NCI-H1105 (cell line): ENCODE data around the gene SH3BP1.
A peak's percentile ranks its signal among the peaks of the same experiment; 100 is the strongest.

Experiments used
- DNase-seq: peaks from one replicate; lab custom pipeline; 2025; lab: John Stamatoyannopoulos, UW

The SH3BP1 gene

GRCh38 chr22:37659066-37659896, 19.8 kb downstream of the SH3BP1 start:
- DNase-seq: no peak

GRCh38 chr22:37659897-37660708, 20.6 kb downstream of the SH3BP1 start:
- no peak for DNase-seq

GRCh38 chr22:37660709-37661045, 21.2 kb downstream of the SH3BP1 start:
- no peak for DNase-seq

GRCh38 chr22:37661160-37661924, 21.9 kb downstream of the SH3BP1 start:
- no peak for DNase-seq

DNA sequence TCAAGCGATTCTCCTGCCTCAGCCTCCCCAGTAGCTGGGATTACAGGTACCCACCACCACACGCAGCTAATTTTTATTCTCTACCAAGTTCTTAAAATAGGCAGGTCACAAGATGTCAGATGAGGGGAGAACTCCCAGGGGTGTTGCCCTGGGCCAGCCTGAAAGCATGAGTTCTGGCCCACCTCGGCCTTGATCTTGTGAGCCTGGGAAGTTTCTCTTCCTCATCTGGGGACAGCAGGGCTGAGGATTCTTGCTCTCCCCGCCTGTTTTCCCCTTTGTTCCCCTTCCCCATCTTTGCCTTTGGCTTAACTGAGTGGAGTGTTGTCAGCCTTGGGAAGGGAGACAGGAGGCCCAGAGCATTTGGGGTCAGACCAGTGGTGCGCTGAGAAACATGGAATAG, 22.6 kb downstream of the SH3BP1 start:
- DNase-seq: no peak

GRCh38 chr22:37663521-37664140, 24.2 kb downstream of the SH3BP1 start:
- no peak for DNase-seq

GRCh38 chr22:37664249-37665101, 25.0 kb downstream of the SH3BP1 start:
- DNase-seq: no peak

GRCh38 chr22:37665487-37665886, 26.0 kb downstream of the SH3BP1 start:
- DNase-seq: no peak

- no peak for DNase-seq
Measured at GRCh38 chr22:37669586-37669985, 30.1 kb downstream of the SH3BP1 start.

DNA sequence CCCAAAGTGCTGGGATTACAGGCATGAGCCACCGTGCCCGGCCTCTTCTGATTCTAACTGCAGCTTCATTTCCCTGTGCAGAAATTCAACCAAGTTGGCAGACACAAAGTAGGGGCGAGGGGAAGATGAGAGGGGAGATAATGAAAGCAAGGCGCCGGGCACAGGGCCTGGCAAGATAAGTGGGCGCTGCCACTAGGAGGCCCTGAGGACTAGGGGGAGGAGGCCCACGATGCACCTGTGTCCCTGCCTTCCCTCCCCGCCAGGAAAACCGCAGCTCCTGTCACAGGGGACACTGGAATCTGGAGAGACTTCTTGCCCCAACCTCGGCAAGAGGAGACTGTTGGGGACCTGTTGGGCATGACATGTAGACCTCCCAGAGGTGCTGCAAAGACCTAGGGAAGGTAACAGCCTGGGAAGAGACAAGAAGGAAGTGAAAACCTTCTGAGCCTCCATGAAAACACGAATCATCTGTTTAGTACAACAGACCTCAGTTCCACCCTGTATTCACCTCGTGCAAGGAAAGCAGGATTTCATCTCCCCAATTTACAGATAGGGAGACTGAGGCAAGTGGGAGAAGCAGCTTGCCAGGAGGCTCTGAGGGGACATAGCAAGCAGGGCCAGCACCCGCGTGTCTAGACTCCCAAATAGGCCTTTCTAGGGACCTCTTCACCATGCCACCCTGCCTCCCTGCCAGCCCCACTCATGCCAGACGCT, 32.9 kb downstream of the SH3BP1 start:
- no peak for DNase-seq

- DNase-seq: no peak
Measured at GRCh38 chr22:37672920-37673455, 33.5 kb downstream of the SH3BP1 start.

GRCh38 chr22:37674248-37674647, 34.8 kb downstream of the SH3BP1 start:
- DNase-seq: no peak

DNA sequence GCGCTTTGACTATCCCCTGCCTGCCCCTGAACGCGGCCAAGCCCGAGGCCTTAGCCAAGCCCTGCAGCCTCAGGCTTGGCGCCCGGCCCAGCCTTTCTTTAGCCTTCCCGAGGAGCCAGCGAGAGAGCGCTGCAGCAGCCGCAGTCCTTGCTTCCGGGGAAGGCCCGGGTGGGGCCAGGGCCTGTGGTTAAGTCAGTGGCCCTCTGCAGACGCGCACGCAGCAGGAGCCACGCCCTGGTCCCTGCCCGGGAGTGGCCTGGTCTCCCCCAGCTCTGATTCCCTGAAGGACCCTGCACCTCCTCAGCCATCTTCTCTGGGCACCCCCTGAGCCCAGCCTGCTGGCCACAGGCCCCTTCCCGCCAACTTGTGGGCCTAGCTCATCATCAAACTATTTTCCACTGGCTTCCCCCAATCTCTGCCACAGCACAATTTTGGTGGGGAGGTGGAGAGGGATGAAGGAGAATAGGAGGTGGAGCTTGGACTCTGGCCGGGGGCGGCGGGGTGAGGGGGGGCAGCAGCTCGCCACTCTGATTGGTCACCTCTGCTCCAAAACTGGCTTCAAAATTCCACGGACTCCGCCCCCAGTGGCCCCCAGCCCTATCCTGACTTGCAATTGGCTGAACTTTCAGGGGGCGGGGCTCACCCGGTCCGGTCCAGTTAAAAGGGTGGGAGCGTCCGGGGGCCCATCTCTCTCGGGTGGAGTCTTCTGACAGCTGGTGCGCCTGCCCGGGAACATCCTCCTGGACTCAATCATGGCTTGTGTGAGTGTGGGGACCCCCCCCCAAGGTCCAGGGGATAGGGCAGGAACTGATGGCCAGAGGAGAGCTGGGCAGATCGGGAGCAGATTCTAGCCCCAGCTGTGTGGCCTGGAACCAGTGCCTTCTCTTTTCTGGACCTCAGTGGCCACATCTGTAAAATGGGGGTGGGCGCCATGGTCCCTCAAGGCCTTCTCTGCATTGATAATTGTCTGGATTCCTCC, 35.8 kb downstream of the SH3BP1 start, which contains the start of gene LGALS1:
LGALS1 (plus strand) TSS at position 686 of the 979 bp plus-strand sequence; CDS start at position 753, 67 bp downstream.
- DNase-seq: peak; percentile 67

DNA sequence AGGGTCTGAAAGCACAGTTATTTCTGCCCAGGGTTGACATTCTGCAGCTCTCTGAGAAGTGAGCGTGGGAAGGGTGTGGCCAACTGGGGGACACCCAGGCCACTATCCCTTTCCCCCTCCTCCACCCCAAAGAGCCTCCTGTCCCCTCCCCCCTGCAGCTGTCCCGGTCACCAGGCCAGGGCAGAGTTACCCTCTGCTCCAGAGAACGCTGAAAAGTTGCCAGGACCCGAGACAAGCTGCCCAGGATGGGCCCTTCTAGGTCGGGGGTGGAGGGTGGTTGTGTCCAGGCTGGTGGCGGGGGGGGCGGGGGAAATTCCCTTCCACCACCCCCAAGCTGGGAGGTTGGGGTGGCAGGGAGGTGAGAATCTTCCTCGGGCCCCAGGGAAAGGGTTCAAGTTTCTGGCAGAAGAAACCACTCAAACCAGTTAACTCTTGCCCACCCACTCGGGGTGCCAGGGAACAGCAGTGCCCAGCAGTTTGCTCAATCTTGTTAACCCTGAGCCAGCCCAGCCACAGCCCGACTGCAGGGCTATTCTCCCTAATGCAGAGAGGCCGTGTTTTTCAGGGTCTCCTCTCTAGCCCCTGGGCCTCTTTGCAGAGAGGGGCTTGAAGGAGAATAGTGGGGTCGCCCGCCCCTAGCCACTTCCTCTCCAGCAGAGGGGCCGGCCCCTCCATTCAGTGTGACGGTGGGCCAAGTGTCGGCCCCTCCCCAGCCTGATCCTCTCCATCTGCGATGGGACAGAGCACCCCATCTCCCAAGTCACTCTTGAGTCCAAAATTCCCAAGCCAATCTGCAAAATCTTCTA, 36.7 kb downstream of the SH3BP1 start:
- DNase-seq: no peak

GRCh38 chr22:37676736-37677492, 37.4 kb downstream of the SH3BP1 start:
- DNase-seq: no peak

- no peak for DNase-seq
Measured at GRCh38 chr22:37677493-37677974, 38.1 kb downstream of the SH3BP1 start.

- DNase-seq: no peak
Measured at GRCh38 chr22:37678372-37678771, 38.9 kb downstream of the SH3BP1 start.
